HEK293 (cell line): ENCODE data around the gene TRIM56.
A peak's percentile ranks its signal among the peaks of the same experiment; 100 is the strongest.

Source experiments
- CTCF ChIA-PET: fragments of 350-600 bp; formaldehyde crosslinking; extraction: SDS; loops from one replicate; lab custom pipeline; 2021; ENCODE audit warnings: antibody characterized with exemption; lab: Yijun Ruan, JAX
- POLR2A ChIA-PET: fragments of 300-600 bp; formaldehyde crosslinking; extraction: SDS; loops from one replicate; lab custom pipeline; 2020; ENCODE audit warnings: antibody characterized with exemption, inconsistent platforms; lab: Yijun Ruan, JAX
- H3K27ac ChIP-seq: fragments of 200-500 bp; sonication (Bioruptor generic); 2 replicates; pipeline ENCODE4 v1.5.1; 2014; ENCODE audit warnings: low read depth, low read length, control low read depth, inconsistent platforms; ENCODE audit errors: extremely low read depth
- H3K36me3 ChIP-seq, 2 experiments: fragments of 200-500 bp in 1 of 2; sonication (Bioruptor generic) in 1 of 2; 1 replicate in 1 of 2; 2 replicates in 1 of 2; pipeline ENCODE4 v1.5.1; 2014 to 2017; ENCODE audit warnings: inconsistent platforms in 2 of 2, low read length in 2 of 2; ENCODE audit not compliant: control insufficient read depth in 2 of 2, insufficient read depth in 1 of 2
- H3K4me1 ChIP-seq: fragments of 200-500 bp; sonication (Bioruptor generic); 2 replicates; pipeline ENCODE4 v1.5.1; 2014; ENCODE audit warnings: mild to moderate bottlenecking, low read length, inconsistent platforms; ENCODE audit not compliant: control insufficient read depth, insufficient read depth
- H3K4me3 ChIP-seq: 2 replicates; pipeline ENCODE4 v1.5.1; 2011; ENCODE audit warnings: low read depth, mild to moderate bottlenecking, control low read depth, low read length, moderate library complexity
- H3K9me3 ChIP-seq: fragments of 200-500 bp; sonication (Bioruptor generic); 2 replicates; pipeline ENCODE4 v1.5.1; 2014; ENCODE audit warnings: low read depth, low read length, inconsistent platforms; ENCODE audit not compliant: control insufficient read depth, insufficient read depth
- YY2 ChIP-seq: fragments of 450-650 bp; formaldehyde crosslinking; IDR thresholded peaks from 2 replicates; pipeline ENCODE4 v1.5.1; 2016; ENCODE audit warnings: missing biosample characterization, missing genetic modification characterization
- ZBTB1 ChIP-seq: fragments of 450-650 bp; formaldehyde crosslinking; IDR thresholded peaks from 2 replicates; pipeline ENCODE4 v1.5.1; 2016; ENCODE audit warnings: missing biosample characterization, missing genetic modification characterization
- ZBTB17 ChIP-seq: fragments of 450-650 bp; formaldehyde crosslinking; IDR thresholded peaks from 2 replicates; pipeline ENCODE4 v1.5.1; 2016; ENCODE audit warnings: missing biosample characterization, missing genetic modification characterization
- ZNF121 ChIP-seq: fragments of 450-650 bp; formaldehyde crosslinking; IDR thresholded peaks from 2 replicates; pipeline ENCODE4 v1.5.1; 2016; ENCODE audit warnings: missing biosample characterization, missing genetic modification characterization
- ZNF138 ChIP-seq: fragments of 450-650 bp; formaldehyde crosslinking; IDR thresholded peaks from 2 replicates; pipeline ENCODE4 v1.5.1; 2016; ENCODE audit warnings: missing biosample characterization, missing genetic modification characterization, borderline replicate concordance
- ZNF140 ChIP-seq: fragments of 450-650 bp; formaldehyde crosslinking; IDR thresholded peaks from 2 replicates; pipeline ENCODE4 v1.5.1; 2016; ENCODE audit warnings: missing biosample characterization, missing genetic modification characterization
- ZNF19 ChIP-seq: fragments of 450-650 bp; formaldehyde crosslinking; IDR thresholded peaks from 2 replicates; pipeline ENCODE4; 2016; ENCODE audit warnings: missing biosample characterization, missing genetic modification characterization, low read depth
- ZNF37A ChIP-seq: fragments of 450-650 bp; IDR thresholded peaks from 2 replicates; pipeline ENCODE4 v1.5.1; 2018; ENCODE audit warnings: missing biosample characterization, missing genetic modification characterization
- ZNF394 ChIP-seq: fragments of 450-650 bp; formaldehyde crosslinking; IDR thresholded peaks from 2 replicates; pipeline ENCODE4 v1.5.1; 2016; ENCODE audit warnings: missing biosample characterization, missing genetic modification characterization, mild to moderate bottlenecking, moderate library complexity, borderline replicate concordance
- ZNF416 ChIP-seq: fragments of 450-650 bp; formaldehyde crosslinking; IDR thresholded peaks from 2 replicates; pipeline ENCODE4 v1.5.1; 2016; ENCODE audit warnings: missing biosample characterization, missing genetic modification characterization
- ZNF513 ChIP-seq: fragments of 450-650 bp; IDR thresholded peaks from 2 replicates; pipeline ENCODE4 v1.5.1; 2018; ENCODE audit warnings: missing biosample characterization, missing genetic modification characterization
- ZNF544 ChIP-seq: fragments of 450-650 bp; formaldehyde crosslinking; IDR thresholded peaks from 2 replicates; pipeline ENCODE4 v1.5.0; 2017; ENCODE audit warnings: missing biosample characterization, missing genetic modification characterization
- ZNF654 ChIP-seq: fragments of 450-650 bp; formaldehyde crosslinking; IDR thresholded peaks from 2 replicates; pipeline ENCODE4 v1.5.1; 2016; ENCODE audit warnings: low read depth, missing biosample characterization, missing genetic modification characterization
- ZNF785 ChIP-seq: fragments of 450-650 bp; formaldehyde crosslinking; IDR thresholded peaks from 2 replicates; pipeline ENCODE4 v1.5.1; 2016; ENCODE audit warnings: missing biosample characterization, missing genetic modification characterization
- ZNF830 ChIP-seq: fragments of 450-650 bp; IDR thresholded peaks from 2 replicates; pipeline ENCODE4 v1.5.0; 2018; ENCODE audit warnings: missing biosample characterization, missing genetic modification characterization, low read depth, mild to moderate bottlenecking, moderate library complexity
- ZXDB ChIP-seq: fragments of 450-650 bp; formaldehyde crosslinking; IDR thresholded peaks from 2 replicates; pipeline ENCODE4 v1.5.1; 2016; ENCODE audit warnings: missing biosample characterization, missing genetic modification characterization
- TF ChIP-seq, protein P1 (sequence below): fragments of 450-650 bp; formaldehyde crosslinking; IDR thresholded peaks from 2 replicates; pipeline ENCODE4 v1.5.1; 2017; ENCODE audit warnings: missing biosample characterization, missing genetic modification characterization
- TF ChIP-seq, protein P2 (sequence below): fragments of 450-650 bp; IDR thresholded peaks from 2 replicates; pipeline ENCODE4 v1.5.1; 2018; ENCODE audit warnings: missing biosample characterization, mild to moderate bottlenecking, missing genetic modification characterization
- TF ChIP-seq, protein P3 (sequence below): fragments of 450-650 bp; formaldehyde crosslinking; IDR thresholded peaks from 2 replicates; pipeline ENCODE4 v1.5.1; 2016; ENCODE audit warnings: missing biosample characterization, missing genetic modification characterization

TRIM56 gene

DNA sequence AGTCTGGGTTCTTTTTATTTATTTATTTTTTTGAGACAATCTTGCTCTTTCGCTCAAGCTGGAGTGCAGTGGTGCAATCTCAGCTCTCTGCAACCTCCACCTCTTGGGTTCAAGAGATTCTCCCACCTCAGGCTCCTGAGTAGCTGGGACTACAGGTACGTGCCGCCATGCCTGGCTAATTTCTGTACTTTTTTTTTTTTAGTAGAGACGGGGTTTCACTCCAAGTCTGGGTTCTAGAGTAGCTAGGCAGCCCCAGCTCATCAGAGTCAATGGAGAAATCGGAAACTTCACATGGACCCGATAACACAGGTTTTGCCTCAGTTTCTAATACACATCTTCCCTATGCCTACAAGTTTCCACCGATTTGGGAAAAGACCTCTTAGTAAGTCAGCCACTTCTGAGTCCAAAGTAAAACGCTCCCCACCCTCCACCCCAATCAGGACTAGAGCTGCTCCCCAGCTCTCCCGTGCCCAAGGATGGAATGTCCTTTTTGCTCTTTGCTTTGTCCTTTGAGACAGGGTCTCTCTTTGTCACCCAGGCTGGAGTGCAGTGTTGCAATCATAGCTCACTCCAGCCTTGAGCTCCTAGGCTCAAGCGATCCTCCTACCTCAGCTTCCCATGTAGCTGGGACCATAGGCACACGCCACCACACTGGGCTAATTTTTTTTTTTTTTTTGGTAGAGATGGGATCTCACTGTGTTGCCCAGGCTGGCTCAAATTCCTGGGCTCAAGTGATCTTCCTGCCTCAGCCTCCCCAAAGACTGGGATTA is 37.8 kb downstream of the TRIM56 start:
- Histone ChIP-seq H3K27ac (no peak overlapping the region), H3K4me3 (no peak overlapping the region), H3K4me1 (no peaks in the 10 kb centered on the region; the same call in 1 of the 2 replicates), H3K36me3 (no peaks in the 10 kb centered on the region), H3K9me3 (no peaks in the 10 kb centered on the region)
- TF ChIP-seq ZNF654 (tag by site-specific recombination): no peak
- peak; percentile 76 for TF ChIP-seq ZNF121 (tag by site-specific recombination)
- TF ChIP-seq, protein P1, sequence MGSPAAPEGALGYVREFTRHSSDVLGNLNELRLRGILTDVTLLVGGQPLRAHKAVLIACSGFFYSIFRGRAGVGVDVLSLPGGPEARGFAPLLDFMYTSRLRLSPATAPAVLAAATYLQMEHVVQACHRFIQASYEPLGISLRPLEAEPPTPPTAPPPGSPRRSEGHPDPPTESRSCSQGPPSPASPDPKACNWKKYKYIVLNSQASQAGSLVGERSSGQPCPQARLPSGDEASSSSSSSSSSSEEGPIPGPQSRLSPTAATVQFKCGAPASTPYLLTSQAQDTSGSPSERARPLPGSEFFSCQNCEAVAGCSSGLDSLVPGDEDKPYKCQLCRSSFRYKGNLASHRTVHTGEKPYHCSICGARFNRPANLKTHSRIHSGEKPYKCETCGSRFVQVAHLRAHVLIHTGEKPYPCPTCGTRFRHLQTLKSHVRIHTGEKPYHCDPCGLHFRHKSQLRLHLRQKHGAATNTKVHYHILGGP: no peak
- no peak for TF ChIP-seq ZBTB17
- ChIA-PET CTCF (interaction anchor here (0.6 to 6.7 kb wide), 12 partner anchors 10 to 167 kb away, joined by 3 to 37 read pairs (median 4); no protein-coding TSS in a partner anchor), POLR2A (interaction anchor here (0.9 to 1.4 kb wide), 4 partner anchors 11 to 248 kb away, joined by 3 to 9 read pairs (median 4); partner anchors contain the start of gene SRRT)

- Histone ChIP-seq H3K9me3 (no peaks in the 10 kb centered on the region), H3K4me1 (no peaks in the 10 kb centered on the region; the same call in 1 of the 2 replicates), H3K27ac (no peak overlapping the region), H3K4me3 (no peak overlapping the region), H3K36me3 (no peaks in the 10 kb centered on the region)
- TF ChIP-seq ZXDB: no peak
- no peak for TF ChIP-seq YY2 (tag by site-specific recombination)
- TF ChIP-seq ZNF394: no peak
- TF ChIP-seq ZNF544: no peak
- TF ChIP-seq, protein P2, sequence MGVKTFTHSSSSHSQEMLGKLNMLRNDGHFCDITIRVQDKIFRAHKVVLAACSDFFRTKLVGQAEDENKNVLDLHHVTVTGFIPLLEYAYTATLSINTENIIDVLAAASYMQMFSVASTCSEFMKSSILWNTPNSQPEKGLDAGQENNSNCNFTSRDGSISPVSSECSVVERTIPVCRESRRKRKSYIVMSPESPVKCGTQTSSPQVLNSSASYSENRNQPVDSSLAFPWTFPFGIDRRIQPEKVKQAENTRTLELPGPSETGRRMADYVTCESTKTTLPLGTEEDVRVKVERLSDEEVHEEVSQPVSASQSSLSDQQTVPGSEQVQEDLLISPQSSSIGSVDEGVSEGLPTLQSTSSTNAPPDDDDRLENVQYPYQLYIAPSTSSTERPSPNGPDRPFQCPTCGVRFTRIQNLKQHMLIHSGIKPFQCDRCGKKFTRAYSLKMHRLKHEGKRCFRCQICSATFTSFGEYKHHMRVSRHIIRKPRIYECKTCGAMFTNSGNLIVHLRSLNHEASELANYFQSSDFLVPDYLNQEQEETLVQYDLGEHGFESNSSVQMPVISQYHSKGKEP (tag by site-specific recombination): no peak
- no peak for TF ChIP-seq ZNF37A (tag by site-specific recombination)
- no peak for TF ChIP-seq ZBTB1 (tag by site-specific recombination)
- TF ChIP-seq ZNF140 (tag by site-specific recombination): no peak
- no peak for TF ChIP-seq ZBTB17
- TF ChIP-seq, protein P3, sequence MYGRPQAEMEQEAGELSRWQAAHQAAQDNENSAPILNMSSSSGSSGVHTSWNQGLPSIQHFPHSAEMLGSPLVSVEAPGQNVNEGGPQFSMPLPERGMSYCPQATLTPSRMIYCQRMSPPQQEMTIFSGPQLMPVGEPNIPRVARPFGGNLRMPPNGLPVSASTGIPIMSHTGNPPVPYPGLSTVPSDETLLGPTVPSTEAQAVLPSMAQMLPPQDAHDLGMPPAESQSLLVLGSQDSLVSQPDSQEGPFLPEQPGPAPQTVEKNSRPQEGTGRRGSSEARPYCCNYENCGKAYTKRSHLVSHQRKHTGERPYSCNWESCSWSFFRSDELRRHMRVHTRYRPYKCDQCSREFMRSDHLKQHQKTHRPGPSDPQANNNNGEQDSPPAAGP (tag by site-specific recombination): no peak
- no peak for TF ChIP-seq ZNF513 (tag by site-specific recombination)
- no peak for TF ChIP-seq ZNF830 (tag by site-specific recombination)
- no peak for TF ChIP-seq ZNF785 (tag by site-specific recombination)
- no peak for TF ChIP-seq ZNF19 (tag by site-specific recombination)
- TF ChIP-seq ZNF416 (tag by site-specific recombination): no peak
- no peak for TF ChIP-seq ZNF138
- ChIA-PET CTCF (interaction anchor here (0.7 to 6.7 kb wide), 7 partner anchors 12 to 69 kb away, joined by 3 to 37 read pairs (median 6); no protein-coding TSS in a partner anchor), POLR2A (interaction anchor here (0.7 to 1.4 kb wide), 3 partner anchors 11 to 691 kb away, joined by 3 to 11 read pairs (median 9); no protein-coding TSS in a partner anchor)
These were observed 38.4 kb downstream of the TRIM56 start for GRCh38 chr7:101123703-101124068.
